Kidney (tissue), 14 donors: ENCODE measurements around the gene ACOXL. TPM values are rescaled to one million over a fixed set of nuclear protein-coding genes. Genes with fewer than 3 reads are reported as not detected.

Source experiments
- DNase-seq, 5 donors: peaks; one replicate each; pipeline ENCODE4 v3.0.0-alpha.2; 2013 to 2020
- FAIRE-seq: peaks from 2 replicates; lab custom pipeline; 2012; peaks lifted over from hg19 to GRCh38; lab: Jason Lieb, UNC
- H3K27ac ChIP-seq, 2 donors: one replicate each; pipeline ENCODE4 v1.7.0; 2013; ENCODE audit warnings: low read depth in 2 of 2, low read length in 2 of 2, inconsistent platforms in 1 of 2
- H3K27me3 ChIP-seq: one replicate; pipeline ENCODE4 v1.7.1; 2013; ENCODE audit warnings: low read length, inconsistent platforms; ENCODE audit not compliant: control insufficient read depth, insufficient read depth
- H3K36me3 ChIP-seq, 3 donors: one replicate each; pipeline versions ENCODE4 v1.7.0 to v1.7.1; 2013; ENCODE audit warnings: low read length in 3 of 3, control low read depth in 1 of 3, inconsistent platforms in 1 of 3; ENCODE audit not compliant: insufficient read depth in 3 of 3, control insufficient read depth in 2 of 3
- H3K4me1 ChIP-seq, 3 donors: one replicate each; pipeline versions ENCODE4 v1.7.0 to v1.7.1; 2013; ENCODE audit warnings: low read length in 3 of 3, inconsistent platforms in 1 of 3, low read depth in 1 of 3; ENCODE audit not compliant: control insufficient read depth in 2 of 3, insufficient read depth in 2 of 3
- H3K4me3 ChIP-seq, 3 donors: one replicate each; pipeline versions ENCODE4 v1.7.0 to v1.8.1; 2013; ENCODE audit warnings: low read length in 3 of 3, control low read depth in 1 of 3, inconsistent platforms in 1 of 3
- H3K9ac ChIP-seq, 3 donors: one replicate each; pipeline versions ENCODE4 v1.7.0 to v1.7.1; 2013; ENCODE audit warnings: low read length in 3 of 3, control low read depth in 1 of 3, inconsistent platforms in 1 of 3
- H3K9me3 ChIP-seq, 3 donors: one replicate each; pipeline versions ENCODE4 v1.7.0 to v1.7.1; 2013; ENCODE audit warnings: low read length in 3 of 3, control low read depth in 1 of 3, inconsistent platforms in 1 of 3; ENCODE audit not compliant: control insufficient read depth in 2 of 3, insufficient read depth in 1 of 3
- CTCF ChIP-seq: IDR thresholded peaks from 3 replicates; pipeline ENCODE4 v1.5.1; 2012; ENCODE audit warnings: mild to moderate bottlenecking, moderate library complexity, borderline replicate concordance; ENCODE audit not compliant: insufficient read depth; ENCODE audit errors: extremely low read depth
- intact Hi-C: fragments of 100-400 bp; cut with DNase I; formaldehyde crosslinking; loops from one replicate; pipeline ENCODE4 v1.11.1; 2022
- polyA plus RNA-seq: library from polyadenylated mRNA; stranded (reverse); fragments of 350-450 nt; fragmentation: Illumina TruSeq; extraction: RNeasy Lipid Tissue Mini Kit (QIAGEN cat#74804); gene quantifications from one replicate; pipeline ENCODE4 v1.2.3, GENCODE V29; 2014; ENCODE audit warnings: low read depth, low replicate concordance; ENCODE audit not compliant: insufficient read depth
- total RNA-seq: library from RNA; stranded (reverse); fragmentation: NEBNext Ultra II Directional; extraction: Animal tissue kit (Norgen Biotek cat#: 25700); gene quantifications from one replicate; pipeline ENCODE4 v1.2.1, GENCODE V29; 2021
- donor health status: control.
- donor health status: control.
- donor health status: control.
- donor health status: control.
- donor health status: control.
- donor health status: DM: yes; HTN: yes; CAD: no.
- donor health status: Normal renal cell carcinoma (clear cell type).

ACOXL gene
- total and polyA plus RNA-seq, 2 donors from 2014 or later, result 2.0 TPM; not detected in 1

GRCh38 chr2:110864731-110865130 lies 132.4 kb downstream of the ACOXL start:
- no peaks in the 10 kb centered on the region for H3K9me3 ChIP-seq
- intact Hi-C loops, result no loop called here
- no peak overlapping the region for H3K9ac ChIP-seq
- H3K4me1 ChIP-seq, result no peaks in the 10 kb centered on the region
- no peaks in the 10 kb centered on the region for H3K27me3 ChIP-seq
- no peak overlapping the region for H3K4me3 ChIP-seq
- DNase-seq, result no peak
- no peak for FAIRE-seq
- H3K27ac ChIP-seq, result no peak overlapping the region
- H3K36me3 ChIP-seq, result no peaks in the 10 kb centered on the region
- no peak for TF ChIP-seq CTCF

GRCh38 chr2:110865188-110865587 lies 132.8 kb downstream of the ACOXL start:
- no peak for DNase-seq
- no peak for TF ChIP-seq CTCF
- no peaks in the 10 kb centered on the region for H3K4me1 ChIP-seq
- intact Hi-C loops, result no loop called here
- H3K36me3 ChIP-seq, result no peaks in the 10 kb centered on the region
- H3K9ac ChIP-seq, result no peak overlapping the region
- no peak for FAIRE-seq
- H3K9me3 ChIP-seq, result no peaks in the 10 kb centered on the region
- H3K27ac ChIP-seq, result no peak overlapping the region
- no peaks in the 10 kb centered on the region for H3K27me3 ChIP-seq
- no peak overlapping the region for H3K4me3 ChIP-seq

GRCh38 chr2:110866045-110866444 lies 133.7 kb downstream of the ACOXL start:
- H3K27ac ChIP-seq, result no peak overlapping the region
- no peak overlapping the region for H3K4me3 ChIP-seq
- DNase-seq (no peak), FAIRE-seq (no peak)
- no peaks in the 10 kb centered on the region for H3K4me1 ChIP-seq
- no peaks in the 10 kb centered on the region for H3K36me3 ChIP-seq
- no peak overlapping the region for H3K9ac ChIP-seq
- H3K27me3 ChIP-seq, result no peaks in the 10 kb centered on the region
- H3K9me3 ChIP-seq, result no peaks in the 10 kb centered on the region
- TF ChIP-seq CTCF, result no peak
- intact Hi-C loops, result no loop called here

- no peak overlapping the region for H3K9ac ChIP-seq
- intact Hi-C loops, result no loop called here
- H3K4me3 ChIP-seq, result no peak overlapping the region
- no peaks in the 10 kb centered on the region for H3K4me1 ChIP-seq
- DNase-seq, result no peak
- H3K36me3 ChIP-seq, result no peaks in the 10 kb centered on the region
- FAIRE-seq, result no peak
- no peak for TF ChIP-seq CTCF
- no peaks in the 10 kb centered on the region for H3K27me3 ChIP-seq
- H3K27ac ChIP-seq, result no peak overlapping the region
- no peaks in the 10 kb centered on the region for H3K9me3 ChIP-seq
These were observed 134.1 kb downstream of the ACOXL start for GRCh38 chr2:110866466-110866865.
